ENCODE results near the gene CHST3.

DNA sequence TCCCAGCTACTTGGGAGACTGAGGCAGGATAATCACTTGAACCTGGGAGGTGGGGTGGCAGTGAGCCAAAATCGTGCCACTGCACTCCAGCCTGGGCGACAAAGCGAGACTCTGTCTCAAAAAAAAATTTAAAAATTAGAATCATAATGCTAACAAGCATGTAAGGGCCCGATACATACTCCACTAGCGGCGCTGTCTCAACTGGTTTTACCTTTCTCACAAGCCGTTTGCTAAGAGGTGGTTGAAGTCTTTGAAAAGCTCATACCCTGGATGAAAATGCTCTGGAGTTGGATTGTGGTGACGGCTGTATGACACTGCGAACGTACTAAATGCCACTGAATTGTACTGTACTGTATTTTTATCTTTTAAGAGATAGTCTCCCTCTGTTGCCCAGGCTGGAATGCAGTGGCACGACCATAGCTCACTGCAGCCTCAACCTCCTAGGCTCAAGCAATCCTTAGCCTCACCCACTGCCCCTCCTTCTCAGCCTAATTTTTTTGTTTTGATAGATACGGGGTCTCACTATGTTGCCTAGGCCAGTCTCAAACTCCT, 94.2 kb downstream of the CHST3 start:
- TF ChIP-seq, protein P1, sequence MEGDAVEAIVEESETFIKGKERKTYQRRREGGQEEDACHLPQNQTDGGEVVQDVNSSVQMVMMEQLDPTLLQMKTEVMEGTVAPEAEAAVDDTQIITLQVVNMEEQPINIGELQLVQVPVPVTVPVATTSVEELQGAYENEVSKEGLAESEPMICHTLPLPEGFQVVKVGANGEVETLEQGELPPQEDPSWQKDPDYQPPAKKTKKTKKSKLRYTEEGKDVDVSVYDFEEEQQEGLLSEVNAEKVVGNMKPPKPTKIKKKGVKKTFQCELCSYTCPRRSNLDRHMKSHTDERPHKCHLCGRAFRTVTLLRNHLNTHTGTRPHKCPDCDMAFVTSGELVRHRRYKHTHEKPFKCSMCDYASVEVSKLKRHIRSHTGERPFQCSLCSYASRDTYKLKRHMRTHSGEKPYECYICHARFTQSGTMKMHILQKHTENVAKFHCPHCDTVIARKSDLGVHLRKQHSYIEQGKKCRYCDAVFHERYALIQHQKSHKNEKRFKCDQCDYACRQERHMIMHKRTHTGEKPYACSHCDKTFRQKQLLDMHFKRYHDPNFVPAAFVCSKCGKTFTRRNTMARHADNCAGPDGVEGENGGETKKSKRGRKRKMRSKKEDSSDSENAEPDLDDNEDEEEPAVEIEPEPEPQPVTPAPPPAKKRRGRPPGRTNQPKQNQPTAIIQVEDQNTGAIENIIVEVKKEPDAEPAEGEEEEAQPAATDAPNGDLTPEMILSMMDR (IDR thresholded peaks at IDR 0.05 in 2 of 3, conservative IDR thresholded peaks at IDR 0.05 in 1 of 3; ENCODE audit: insufficient read depth in 2 of 3, low read depth in 1 of 3, low read length in 3 of 3) = 0 out of 6 replicates have a peak, but pooled peaks of 1 of the 3 experiments have one; percentile 4
- TF ChIP-seq, protein P2, sequence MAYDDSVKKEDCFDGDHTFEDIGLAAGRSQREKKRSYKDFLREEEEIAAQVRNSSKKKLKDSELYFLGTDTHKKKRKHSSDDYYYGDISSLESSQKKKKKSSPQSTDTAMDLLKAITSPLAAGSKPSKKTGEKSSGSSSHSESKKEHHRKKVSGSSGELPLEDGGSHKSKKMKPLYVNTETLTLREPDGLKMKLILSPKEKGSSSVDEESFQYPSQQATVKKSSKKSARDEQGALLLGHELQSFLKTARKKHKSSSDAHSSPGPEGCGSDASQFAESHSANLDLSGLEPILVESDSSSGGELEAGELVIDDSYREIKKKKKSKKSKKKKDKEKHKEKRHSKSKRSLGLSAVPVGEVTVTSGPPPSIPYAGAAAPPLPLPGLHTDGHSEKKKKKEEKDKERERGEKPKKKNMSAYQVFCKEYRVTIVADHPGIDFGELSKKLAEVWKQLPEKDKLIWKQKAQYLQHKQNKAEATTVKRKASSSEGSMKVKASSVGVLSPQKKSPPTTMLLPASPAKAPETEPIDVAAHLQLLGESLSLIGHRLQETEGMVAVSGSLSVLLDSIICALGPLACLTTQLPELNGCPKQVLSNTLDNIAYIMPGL (CRISPR knock-in tag; IDR thresholded peaks at IDR 0.05) = no peak
- no peak for TF ChIP-seq ASH1L (IDR thresholded peaks at IDR 0.05; ENCODE audit: borderline replicate concordance, low read depth, partially characterized antibody)

Data from K562 (cell line).